Testis (tissue), 2 donors: Measurements from ENCODE around the gene MAPK6.

ENCODE experiments used
- POLR2A ChIP-seq: fragments of 450-650 bp; IDR thresholded peaks from one replicate; pipeline ENCODE4 v1.6.1; 2017; ENCODE audit warnings: antibody characterized with exemption, mild to moderate bottlenecking, moderate library complexity
- TF ChIP-seq, protein P1 (sequence below), 3 experiments: fragments of 450-650 bp in 2 of 3; fragments of 200-600 bp in 1 of 3; sonication (generic) in 1 of 3; IDR thresholded peaks; one replicate each; pipeline ENCODE4 v1.5.1; 2016 to 2019; ENCODE audit warnings: antibody characterized with exemption in 3 of 3, mild to moderate bottlenecking in 2 of 3, moderate library complexity in 1 of 3

DNA sequence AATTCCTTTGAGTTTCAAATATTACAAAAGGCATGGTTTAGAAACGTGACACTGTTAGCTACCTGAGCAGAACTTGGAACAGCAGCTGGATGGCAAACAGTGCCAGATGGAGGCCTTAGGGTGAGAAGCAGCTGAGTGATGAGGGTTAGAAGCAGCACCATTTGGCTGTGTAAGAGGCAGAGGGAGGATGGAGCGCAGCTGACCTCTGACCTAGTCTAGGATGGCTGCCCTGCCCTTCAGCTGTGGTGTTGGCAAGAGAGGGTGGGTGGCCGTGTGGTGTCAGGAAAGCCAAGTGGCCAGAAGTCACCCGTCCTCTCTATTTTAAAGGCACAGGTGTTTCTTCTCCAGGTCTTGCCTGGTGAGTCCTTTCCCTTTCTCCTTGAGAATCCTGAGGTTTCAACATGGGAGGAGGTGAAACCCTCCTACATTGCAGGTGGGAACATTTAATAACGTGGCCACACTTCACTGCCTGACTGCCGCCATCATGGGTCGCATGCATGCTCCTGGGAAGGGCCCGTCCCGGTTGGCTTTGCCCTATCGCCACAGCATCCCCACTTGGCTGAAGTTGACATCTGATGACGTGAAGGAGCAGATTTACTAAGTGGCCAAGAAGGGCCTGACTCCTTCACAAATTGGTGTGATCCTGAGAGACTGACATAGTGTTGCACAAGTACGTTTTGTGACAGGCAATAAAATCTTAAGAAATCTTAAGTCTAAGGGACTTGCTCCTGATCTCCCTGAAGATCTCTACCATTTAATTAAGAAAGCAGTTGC, 76.0 kb downstream of the MAPK6 start:
- no peak for TF ChIP-seq POLR2A
- TF ChIP-seq, protein P1, sequence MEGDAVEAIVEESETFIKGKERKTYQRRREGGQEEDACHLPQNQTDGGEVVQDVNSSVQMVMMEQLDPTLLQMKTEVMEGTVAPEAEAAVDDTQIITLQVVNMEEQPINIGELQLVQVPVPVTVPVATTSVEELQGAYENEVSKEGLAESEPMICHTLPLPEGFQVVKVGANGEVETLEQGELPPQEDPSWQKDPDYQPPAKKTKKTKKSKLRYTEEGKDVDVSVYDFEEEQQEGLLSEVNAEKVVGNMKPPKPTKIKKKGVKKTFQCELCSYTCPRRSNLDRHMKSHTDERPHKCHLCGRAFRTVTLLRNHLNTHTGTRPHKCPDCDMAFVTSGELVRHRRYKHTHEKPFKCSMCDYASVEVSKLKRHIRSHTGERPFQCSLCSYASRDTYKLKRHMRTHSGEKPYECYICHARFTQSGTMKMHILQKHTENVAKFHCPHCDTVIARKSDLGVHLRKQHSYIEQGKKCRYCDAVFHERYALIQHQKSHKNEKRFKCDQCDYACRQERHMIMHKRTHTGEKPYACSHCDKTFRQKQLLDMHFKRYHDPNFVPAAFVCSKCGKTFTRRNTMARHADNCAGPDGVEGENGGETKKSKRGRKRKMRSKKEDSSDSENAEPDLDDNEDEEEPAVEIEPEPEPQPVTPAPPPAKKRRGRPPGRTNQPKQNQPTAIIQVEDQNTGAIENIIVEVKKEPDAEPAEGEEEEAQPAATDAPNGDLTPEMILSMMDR (IDR thresholded peaks at IDR 0.05): no peak
